ENCODE results near the gene ZNF48.

- TF ChIP-seq POLR2A (IDR thresholded peaks at IDR 0.05) = peak in 2 of 4 donors; percentile 31 to 76
- TF ChIP-seq CTCF (IDR thresholded peaks at IDR 0.05) = peak in 5 of 6 experiments; percentile 10 to 52 (median 43)
- TF ChIP-seq POLR2AphosphoS5 (IDR thresholded peaks at IDR 0.05) = peak; percentile 83 to 92
These were observed 24.6 kb upstream of the ZNF48 start, which contains the start of gene TBC1D10B for GRCh38 chr16:30370456-30371247.
